H1 (cell line): ENCODE data around the gene PHACTR1. TPM values are rescaled to one million over a fixed set of nuclear protein-coding genes. Genes with fewer than 3 reads are reported as not detected.

Source experiments
- CREB1 ChIP-seq: IDR thresholded peaks from 2 replicates; pipeline ENCODE4 v1.6.1; 2012; ENCODE audit warnings: inconsistent platforms
- KDM1A ChIP-seq: fragments of 200-600, 300-600 bp; sonication (generic); IDR thresholded peaks from 2 replicates; pipeline ENCODE4 v1.7.1; 2016; ENCODE audit warnings: mild to moderate bottlenecking, low read length, borderline replicate concordance
- POLR2AphosphoS5 ChIP-seq: IDR thresholded peaks from 2 replicates; pipeline ENCODE4 v1.6.1; 2011; ENCODE audit warnings: low read depth, low read length
- SIRT6 ChIP-seq: IDR thresholded peaks from one replicate; pipeline ENCODE4 v1.7.1; 2012; ENCODE audit warnings: low read length, inconsistent platforms
- SRF ChIP-seq: IDR thresholded peaks from 2 replicates; pipeline ENCODE4 v1.6.1; 2011; ENCODE audit warnings: mild to moderate bottlenecking, low read depth, low read length, moderate library complexity
- polyA plus RNA-seq, 7 experiments: library from polyadenylated mRNA; depleted of rRNA in 3 of 7; stranded (reverse) in 5 of 7; unstranded in 2 of 7; fragments of >200 nt in 5 of 7; fragments of 200-250 nt in 2 of 7; gene quantifications; 1 replicate in 5 of 7; 2 replicates in 1 of 7; 4 replicates in 1 of 7; pipeline versions ENCODE4 v1.2.1 to v1.2.3, GENCODE V29; 2011 to 2013; ENCODE audit warnings: missing spikeins in 2 of 7, mixed read lengths in 2 of 7
- total RNA-seq: library from RNA; stranded (reverse); fragmentation: NEBNext Ultra II Directional; extraction: Animal tissue kit (Norgen Biotek cat#: 25700); gene quantifications from 2 replicates; pipeline ENCODE4 v1.2.1, GENCODE V29; 2021
- TF ChIP-seq, protein P1 (sequence below): IDR thresholded peaks from 2 replicates; pipeline ENCODE4 v1.6.1; 2012; ENCODE audit warnings: inconsistent platforms

PHACTR1 gene
- total and polyA plus RNA-seq, 2 of the 8 experiments (the other 6 are each of a cell fraction or from before 2014, with no cell fraction given): 3.9 to 17.1 TPM

DNA sequence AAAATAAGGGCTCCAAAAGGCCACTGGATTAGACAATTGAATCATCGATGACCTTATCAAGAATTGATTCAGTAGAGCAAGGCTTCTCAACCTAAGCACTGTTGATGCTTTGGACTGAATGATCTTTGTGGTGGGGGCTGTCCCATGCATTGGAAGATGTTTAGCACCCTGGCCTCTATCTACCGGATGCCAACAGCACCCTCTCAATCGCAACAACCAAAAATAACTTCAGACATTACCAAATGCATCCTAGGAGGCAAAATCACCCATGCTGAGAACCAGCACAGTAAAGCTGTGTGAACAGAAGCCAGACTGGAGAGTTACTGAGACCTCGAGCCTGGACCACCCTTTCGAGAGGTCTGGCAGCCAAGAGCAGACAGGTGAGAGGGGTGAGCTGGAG is 544.3 kb downstream of the PHACTR1 start (continued):
- TF ChIP-seq SIRT6 (no peak), CREB1 (no peak), SRF (no peak), KDM1A (no peak), POLR2AphosphoS5 (no peak)
- TF ChIP-seq, protein P1, sequence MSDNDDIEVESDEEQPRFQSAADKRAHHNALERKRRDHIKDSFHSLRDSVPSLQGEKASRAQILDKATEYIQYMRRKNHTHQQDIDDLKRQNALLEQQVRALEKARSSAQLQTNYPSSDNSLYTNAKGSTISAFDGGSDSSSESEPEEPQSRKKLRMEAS: no peak
- TF ChIP-seq, all 59 proteins: peak for 0
